ENCODE data around the gene GRID1. TPM values are rescaled to one million over a fixed set of nuclear protein-coding genes. Genes with fewer than 3 reads are reported as not detected.

GRID1 gene
- total RNA-seq, 1 experiment from 2014 or later: 0.37 TPM

- CTCF ChIA-PET: interaction anchor here (1.3 to 1.4 kb wide), 2 partner anchors 192 kb away, joined by 4 read pairs; no protein-coding TSS in a partner anchor
- peaks cover 52% of the 10 kb centered on the region for H3K27me3 Mint-ChIP-seq (ENCODE audit: low read depth)
These were observed 26.8 kb upstream of the GRID1 start for GRCh38 chr10:86393362-86393761.

DNA sequence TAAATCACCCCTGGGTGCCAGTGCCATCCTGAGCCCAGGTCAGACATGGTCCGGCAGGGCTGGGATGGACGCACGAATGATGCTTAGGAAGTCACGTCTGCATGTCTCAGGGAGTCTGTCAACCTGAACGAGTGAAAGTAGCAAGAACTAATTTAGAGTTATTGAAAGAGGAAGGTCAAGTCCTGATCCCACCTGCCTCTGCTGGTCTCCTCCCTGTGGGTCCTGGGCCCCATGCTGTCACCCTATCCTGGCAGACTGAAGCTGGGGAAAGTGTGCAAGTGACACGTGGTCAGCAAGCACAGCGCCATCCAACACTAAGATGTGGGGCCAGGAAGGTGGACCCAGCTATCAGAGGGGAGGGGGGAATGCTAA, 26.1 kb upstream of the GRID1 start:
- Mint-ChIP-seq H3K4me3 (no peak overlapping the region), H3K4me1 (peaks cover 20% of the 10 kb centered on the region), H3K27me3 (ENCODE audit: low read depth) (peaks cover 53% of the 10 kb centered on the region), H3K27ac (no peak overlapping the region), H3K9me3 (no peaks in the 10 kb centered on the region), H3K36me3 (no peaks in the 10 kb centered on the region)
- ChIA-PET CTCF (interaction anchor here (0.6 to 5.5 kb wide), 5 partner anchors 8 to 283 kb away, joined by 3 to 48 read pairs (median 5); no protein-coding TSS in a partner anchor), POLR2A (interaction anchor here (0.7 kb wide), 1 partner anchor 21 kb away, joined by 3 read pairs; no protein-coding TSS in a partner anchor)
- DNase-seq (ENCODE audit: low spot score) (no peak), ATAC-seq (no peak)
- TF ChIP-seq SMAD4 (CRISPR knock-in tag; IDR thresholded peaks at IDR 0.05) (no peak), ZNF423 (CRISPR knock-in tag; IDR thresholded peaks at IDR 0.05) (no peak), TCF7 (CRISPR knock-in tag; IDR thresholded peaks at IDR 0.05; ENCODE audit: low read depth) (no peak), JAZF1 (CRISPR knock-in tag; IDR thresholded peaks at IDR 0.05) (no peak), ESRRA (CRISPR knock-in tag; IDR thresholded peaks at IDR 0.05; ENCODE audit: borderline replicate concordance) (no peak), GRHL2 (CRISPR knock-in tag; IDR thresholded peaks at IDR 0.05; ENCODE audit: insufficient replicate concordance, severe bottlenecking) (no peak)
- TF ChIP-seq, protein P1, sequence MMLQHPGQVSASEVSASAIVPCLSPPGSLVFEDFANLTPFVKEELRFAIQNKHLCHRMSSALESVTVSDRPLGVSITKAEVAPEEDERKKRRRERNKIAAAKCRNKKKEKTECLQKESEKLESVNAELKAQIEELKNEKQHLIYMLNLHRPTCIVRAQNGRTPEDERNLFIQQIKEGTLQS (CRISPR knock-in tag; conservative IDR thresholded peaks at IDR 0.05): no peak
- TF ChIP-seq, protein P2, sequence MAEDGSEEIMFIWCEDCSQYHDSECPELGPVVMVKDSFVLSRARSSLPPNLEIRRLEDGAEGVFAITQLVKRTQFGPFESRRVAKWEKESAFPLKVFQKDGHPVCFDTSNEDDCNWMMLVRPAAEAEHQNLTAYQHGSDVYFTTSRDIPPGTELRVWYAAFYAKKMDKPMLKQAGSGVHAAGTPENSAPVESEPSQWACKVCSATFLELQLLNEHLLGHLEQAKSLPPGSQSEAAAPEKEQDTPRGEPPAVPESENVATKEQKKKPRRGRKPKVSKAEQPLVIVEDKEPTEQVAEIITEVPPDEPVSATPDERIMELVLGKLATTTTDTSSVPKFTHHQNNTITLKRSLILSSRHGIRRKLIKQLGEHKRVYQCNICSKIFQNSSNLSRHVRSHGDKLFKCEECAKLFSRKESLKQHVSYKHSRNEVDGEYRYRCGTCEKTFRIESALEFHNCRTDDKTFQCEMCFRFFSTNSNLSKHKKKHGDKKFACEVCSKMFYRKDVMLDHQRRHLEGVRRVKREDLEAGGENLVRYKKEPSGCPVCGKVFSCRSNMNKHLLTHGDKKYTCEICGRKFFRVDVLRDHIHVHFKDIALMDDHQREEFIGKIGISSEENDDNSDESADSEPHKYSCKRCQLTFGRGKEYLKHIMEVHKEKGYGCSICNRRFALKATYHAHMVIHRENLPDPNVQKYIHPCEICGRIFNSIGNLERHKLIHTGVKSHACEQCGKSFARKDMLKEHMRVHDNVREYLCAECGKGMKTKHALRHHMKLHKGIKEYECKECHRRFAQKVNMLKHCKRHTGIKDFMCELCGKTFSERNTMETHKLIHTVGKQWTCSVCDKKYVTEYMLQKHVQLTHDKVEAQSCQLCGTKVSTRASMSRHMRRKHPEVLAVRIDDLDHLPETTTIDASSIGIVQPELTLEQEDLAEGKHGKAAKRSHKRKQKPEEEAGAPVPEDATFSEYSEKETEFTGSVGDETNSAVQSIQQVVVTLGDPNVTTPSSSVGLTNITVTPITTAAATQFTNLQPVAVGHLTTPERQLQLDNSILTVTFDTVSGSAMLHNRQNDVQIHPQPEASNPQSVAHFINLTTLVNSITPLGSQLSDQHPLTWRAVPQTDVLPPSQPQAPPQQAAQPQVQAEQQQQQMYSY (CRISPR knock-in tag; IDR thresholded peaks at IDR 0.05): no peak

More at GRCh38 chr10:86393362-86393761, 26.8 kb upstream of the GRID1 start:
- Mint-ChIP-seq H3K4me3 (no peak overlapping the region), H3K27ac (no peak overlapping the region), H3K9me3 (no peaks in the 10 kb centered on the region), H3K4me1 (peaks cover 14% of the 10 kb centered on the region), H3K36me3 (no peaks in the 10 kb centered on the region)
- ATAC-seq (no peak), DNase-seq (ENCODE audit: low spot score) (no peak)
- POLR2A ChIA-PET: no interaction called here
- TF ChIP-seq, protein P3, sequence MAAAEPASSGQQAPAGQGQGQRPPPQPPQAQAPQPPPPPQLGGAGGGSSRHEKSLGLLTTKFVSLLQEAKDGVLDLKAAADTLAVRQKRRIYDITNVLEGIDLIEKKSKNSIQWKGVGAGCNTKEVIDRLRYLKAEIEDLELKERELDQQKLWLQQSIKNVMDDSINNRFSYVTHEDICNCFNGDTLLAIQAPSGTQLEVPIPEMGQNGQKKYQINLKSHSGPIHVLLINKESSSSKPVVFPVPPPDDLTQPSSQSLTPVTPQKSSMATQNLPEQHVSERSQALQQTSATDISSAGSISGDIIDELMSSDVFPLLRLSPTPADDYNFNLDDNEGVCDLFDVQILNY (CRISPR knock-in tag; IDR thresholded peaks at IDR 0.05): no peak
- TF ChIP-seq FOXK1 (CRISPR knock-in tag; IDR thresholded peaks at IDR 0.05) (no peak), NR1H2 (CRISPR knock-in tag; IDR thresholded peaks at IDR 0.05) (no peak), ZMAT4 (CRISPR knock-in tag; IDR thresholded peaks at IDR 0.05) (no peak), SMAD4 (CRISPR knock-in tag; IDR thresholded peaks at IDR 0.05) (no peak), MYBL2 (CRISPR knock-in tag; IDR thresholded peaks at IDR 0.05) (no peak), CBFB (CRISPR knock-in tag; IDR thresholded peaks at IDR 0.05; ENCODE audit: low read depth) (no peak), RELA (CRISPR knock-in tag; IDR thresholded peaks at IDR 0.05; ENCODE audit: borderline replicate concordance) (no peak), ATF1 (CRISPR knock-in tag; IDR thresholded peaks at IDR 0.05) (no peak), SMAD3 (CRISPR knock-in tag; IDR thresholded peaks at IDR 0.05; ENCODE audit: borderline replicate concordance) (no peak), MAX (CRISPR knock-in tag; IDR thresholded peaks at IDR 0.05) (no peak), USF2 (CRISPR knock-in tag; IDR thresholded peaks at IDR 0.05) (no peak), ZNF219 (CRISPR knock-in tag; IDR thresholded peaks at IDR 0.05; ENCODE audit: borderline replicate concordance) (no peak), NFE2L1 (CRISPR knock-in tag; IDR thresholded peaks at IDR 0.05) (no peak), STAT6 (CRISPR knock-in tag; conservative IDR thresholded peaks at IDR 0.05; ENCODE audit: low read depth) (no peak), ESRRA (CRISPR knock-in tag; IDR thresholded peaks at IDR 0.05; ENCODE audit: borderline replicate concordance) (no peak), FOXJ3 (CRISPR knock-in tag; IDR thresholded peaks at IDR 0.05; ENCODE audit: borderline replicate concordance) (no peak), NR3C1 (CRISPR knock-in tag; conservative IDR thresholded peaks at IDR 0.05; ENCODE audit: low read depth) (no peak)
- TF ChIP-seq, protein P4, sequence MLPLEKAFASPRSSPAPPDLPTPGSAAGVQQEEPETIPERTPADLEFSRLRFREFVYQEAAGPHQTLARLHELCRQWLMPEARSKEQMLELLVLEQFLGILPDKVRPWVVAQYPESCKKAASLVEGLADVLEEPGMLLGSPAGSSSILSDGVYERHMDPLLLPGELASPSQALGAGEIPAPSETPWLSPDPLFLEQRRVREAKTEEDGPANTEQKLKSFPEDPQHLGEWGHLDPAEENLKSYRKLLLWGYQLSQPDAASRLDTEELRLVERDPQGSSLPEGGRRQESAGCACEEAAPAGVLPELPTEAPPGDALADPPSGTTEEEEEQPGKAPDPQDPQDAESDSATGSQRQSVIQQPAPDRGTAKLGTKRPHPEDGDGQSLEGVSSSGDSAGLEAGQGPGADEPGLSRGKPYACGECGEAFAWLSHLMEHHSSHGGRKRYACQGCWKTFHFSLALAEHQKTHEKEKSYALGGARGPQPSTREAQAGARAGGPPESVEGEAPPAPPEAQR (CRISPR knock-in tag; IDR thresholded peaks at IDR 0.05): no peak

All from WTC11 (cell line).